Thoracic aorta (tissue), 2 donors: ENCODE data around the gene RAB11FIP5. TPM values are rescaled to one million over a fixed set of nuclear protein-coding genes. Genes with fewer than 3 reads are reported as not detected.

ENCODE experiments used
- ATAC-seq: fragments of 150-250 bp; one replicate; pipeline ENCODE4 v1.8.0; 2017; ENCODE audit warnings: low read depth; ENCODE audit not compliant: insufficient number of reproducible peaks, low FRiP score
- DNase-seq: peaks from one replicate; pipeline ENCODE4 v3.0.0-alpha.2; 2020; ENCODE audit warnings: low spot score
- H3K27ac ChIP-seq, 2 donors: fragments of 200-600 bp; sonication (generic); 1 replicate in 1 of 2; 2 replicates in 1 of 2; pipeline ENCODE4 v1.5.1; 2016; ENCODE audit warnings: mild to moderate bottlenecking in 2 of 2, moderate library complexity in 2 of 2
- H3K27me3 ChIP-seq: fragments of 200-600 bp; sonication (generic); replicated peaks from 2 replicates; pipeline ENCODE4 v1.6.0; 2016; ENCODE audit warnings: mild to moderate bottlenecking; ENCODE audit not compliant: insufficient read depth
- H3K36me3 ChIP-seq: fragments of 200-600 bp; sonication (generic); one replicate; pipeline ENCODE4 v1.5.1; 2016
- H3K4me1 ChIP-seq, 2 donors: fragments of 200-600 bp; sonication (generic); 1 replicate in 1 of 2; 2 replicates in 1 of 2; pipeline versions ENCODE4 v1.5.1 to v1.6.0; 2016; ENCODE audit warnings: low read depth in 2 of 2, mild to moderate bottlenecking in 1 of 2; ENCODE audit not compliant: control insufficient read depth in 1 of 2
- H3K4me3 ChIP-seq: fragments of 200-600 bp; sonication (generic); 2 replicates; pipeline ENCODE4 v1.5.1; 2016; ENCODE audit warnings: mild to moderate bottlenecking
- H3K9me3 ChIP-seq: fragments of 200-600 bp; sonication (generic); 2 replicates; pipeline ENCODE4 v1.5.1; 2016
- CTCF ChIP-seq: fragments of 200-600 bp; sonication (generic); IDR thresholded peaks from one replicate; pipeline ENCODE4 v1.5.1; 2019; ENCODE audit warnings: antibody characterized with exemption
- total RNA-seq, 2 donors: library from RNA; depleted of rRNA; stranded (reverse); fragments of >200 nt; gene quantifications; one replicate each; pipeline versions ENCODE4 v1.1.0 to v1.2.3, GENCODE V29; 2016

Gene RAB11FIP5
- total RNA-seq, 2 donors from 2014 or later, result 62.4 to 78.8 TPM

- no peaks in the 10 kb centered on the region for H3K36me3 ChIP-seq
- no peak overlapping the region for H3K4me3 ChIP-seq
- no peaks in the 10 kb centered on the region for H3K4me1 ChIP-seq
- H3K27me3 ChIP-seq, result no peaks in the 10 kb centered on the region
- no peak overlapping the region for H3K27ac ChIP-seq
- DNase-seq (no peak), ATAC-seq (no peak)
- no peak for TF ChIP-seq CTCF
- no peaks in the 10 kb centered on the region for H3K9me3 ChIP-seq
Measured at GRCh38 chr2:73034661-73035375, 77.9 kb downstream of the RAB11FIP5 start.

GRCh38 chr2:73033766-73034381 is 78.9 kb downstream of the RAB11FIP5 start:
- no peak overlapping the region for H3K27ac ChIP-seq
- H3K9me3 ChIP-seq, result no peaks in the 10 kb centered on the region
- DNase-seq, result no peak
- ATAC-seq, result no peak
- H3K27me3 ChIP-seq, result no peaks in the 10 kb centered on the region
- H3K4me3 ChIP-seq, result no peak overlapping the region
- no peaks in the 10 kb centered on the region for H3K36me3 ChIP-seq
- no peak for TF ChIP-seq CTCF
- peaks cover 0 to 5% of the 10 kb centered on the region in 2 donors for H3K4me1 ChIP-seq

- H3K9me3 ChIP-seq, result no peaks in the 10 kb centered on the region
- H3K27me3 ChIP-seq, result no peaks in the 10 kb centered on the region
- H3K27ac ChIP-seq, result no peak overlapping the region
- no peak for ATAC-seq
- H3K4me3 ChIP-seq, result no peak overlapping the region
- peaks cover 0 to 9% of the 10 kb centered on the region in 2 donors for H3K4me1 ChIP-seq
- TF ChIP-seq CTCF, result no peak
- DNase-seq, result no peak
- H3K36me3 ChIP-seq, result no peaks in the 10 kb centered on the region
Measured at GRCh38 chr2:73033142-73033765, 79.5 kb downstream of the RAB11FIP5 start.

- TF ChIP-seq CTCF, result no peak
- DNase-seq (no peak), ATAC-seq (no peak)
- H3K4me3 ChIP-seq, result no peak overlapping the region
- H3K27me3 ChIP-seq, result no peaks in the 10 kb centered on the region
- H3K9me3 ChIP-seq, result no peaks in the 10 kb centered on the region
- no peak overlapping the region for H3K27ac ChIP-seq
- H3K36me3 ChIP-seq, result no peaks in the 10 kb centered on the region
- peaks cover 0 to 9% of the 10 kb centered on the region in 2 donors for H3K4me1 ChIP-seq
Measured at GRCh38 chr2:73032702-73033097, 80.0 kb downstream of the RAB11FIP5 start.
